ENCODE results near the gene TIAM1.

Gene TIAM1

GRCh38 chr21:31354122-31354521, 10.1 kb upstream of the TIAM1 start:
- DNase-seq (ENCODE audit: low read depth in 2 of 2), result no peak

- no peak for DNase-seq (ENCODE audit: low read depth in 2 of 2)
Observed at GRCh38 chr21:31352836-31353235, 8.8 kb upstream of the TIAM1 start.

- DNase-seq (ENCODE audit: low read depth in 2 of 2), result no peak
Observed at GRCh38 chr21:31351960-31352359, 7.9 kb upstream of the TIAM1 start.

- no peak for DNase-seq (ENCODE audit: low read depth in 2 of 2)
Observed at GRCh38 chr21:31351438-31351837, 7.4 kb upstream of the TIAM1 start.

GRCh38 chr21:31349208-31349607, 5.1 kb upstream of the TIAM1 start:
- DNase-seq (ENCODE audit: low read depth in 2 of 2), result no peak

GRCh38 chr21:31348188-31348587, 4.1 kb upstream of the TIAM1 start:
- no peak for DNase-seq (ENCODE audit: low read depth in 2 of 2)

GRCh38 chr21:31347435-31348032, 3.5 kb upstream of the TIAM1 start:
- no peak for DNase-seq (ENCODE audit: low read depth in 2 of 2)

- no peak for DNase-seq (ENCODE audit: low read depth in 2 of 2)
Observed at GRCh38 chr21:31346256-31346821, 2.3 kb upstream of the TIAM1 start.

GRCh38 chr21:31345136-31345535, 1.1 kb upstream of the TIAM1 start:
- DNase-seq (ENCODE audit: low read depth in 2 of 2), result no peak

GRCh38 chr21:31343030-31343510, 991 bp downstream of the TIAM1 start:
- no peak for DNase-seq (ENCODE audit: low read depth in 2 of 2)

- DNase-seq (ENCODE audit: low read depth in 2 of 2), result no peak
Observed at GRCh38 chr21:31342348-31342747, 1.7 kb downstream of the TIAM1 start.

- DNase-seq (ENCODE audit: low read depth in 2 of 2), result no peak
Observed at GRCh38 chr21:31340942-31341487, 3.0 kb downstream of the TIAM1 start.

- DNase-seq (ENCODE audit: low read depth in 2 of 2), result no peak
Observed at GRCh38 chr21:31340514-31340913, 3.5 kb downstream of the TIAM1 start.

GRCh38 chr21:31339721-31340120, 4.3 kb downstream of the TIAM1 start:
- DNase-seq (ENCODE audit: low read depth in 2 of 2), result no peak

GRCh38 chr21:31338908-31339368, 5.1 kb downstream of the TIAM1 start:
- no peak for DNase-seq (ENCODE audit: low read depth in 2 of 2)

GRCh38 chr21:31337996-31338907, 5.8 kb downstream of the TIAM1 start:
- no peak for DNase-seq (ENCODE audit: low read depth in 2 of 2)

- no peak for DNase-seq (ENCODE audit: low read depth in 2 of 2)
Observed at GRCh38 chr21:31337086-31337485, 7.0 kb downstream of the TIAM1 start.

GRCh38 chr21:31336739-31337040, 7.4 kb downstream of the TIAM1 start:
- DNase-seq (ENCODE audit: low read depth in 2 of 2), result no peak

GRCh38 chr21:31335957-31336738, 7.9 kb downstream of the TIAM1 start:
- no peak for DNase-seq (ENCODE audit: low read depth in 2 of 2)

- DNase-seq (ENCODE audit: low read depth in 2 of 2), result no peak
Observed at GRCh38 chr21:31334648-31335121, 9.4 kb downstream of the TIAM1 start.

- DNase-seq (ENCODE audit: low read depth in 2 of 2), result no peak
Observed at GRCh38 chr21:31332525-31332924, 11.5 kb downstream of the TIAM1 start.

- DNase-seq (ENCODE audit: low read depth in 2 of 2), result no peak
Observed at GRCh38 chr21:31331231-31331630, 12.8 kb downstream of the TIAM1 start.

Measured in stimulated activated CD4-positive, alpha-beta T cell treated with anti-CD3 and anti-CD28 coated beads, Interleukin-15, amount 100 ng/mL, for 48 hours (primary cell).